ENCODE measurements around the gene ZFYVE21. TPM values are rescaled to one million over a fixed set of nuclear protein-coding genes. Genes with fewer than 3 reads are reported as not detected.

ZFYVE21 gene
- total RNA-seq, 1 experiment from 2014 or later = 66.2 TPM

GRCh38 chr14:103711516-103712431, 3.8 kb upstream of the ZFYVE21 start:
- Mint-ChIP-seq H3K36me3 (ENCODE audit: insufficient read depth, unreplicated experiment) (peaks cover 60% of the 10 kb centered on the region), H3K27me3 (ENCODE audit: insufficient read depth, unreplicated experiment) (no peaks in the 10 kb centered on the region), H3K27ac (ENCODE audit: unreplicated experiment) (no peak overlapping the region), H3K4me1 (ENCODE audit: low read depth, unreplicated experiment) (no peaks in the 10 kb centered on the region), H3K4me3 (ENCODE audit: unreplicated experiment) (no peak overlapping the region), H3K9me3 (ENCODE audit: unreplicated experiment) (no peaks in the 10 kb centered on the region)
- H3K9me3 ChIP-seq = no peaks in the 10 kb centered on the region
- no peak for TF ChIP-seq CTCF (IDR thresholded peaks at IDR 0.05; ENCODE audit: insufficient read depth in 1 of 2, low read depth in 1 of 2, low read length in 1 of 2, severe bottlenecking in 1 of 2, unreplicated experiment in 1 of 2)
- no peaks in the 10 kb centered on the region; the same call in 1 of the 2 replicates for H3K36me3 ChIP-seq (ENCODE audit: control insufficient read depth, insufficient read depth, low read length)
- no peak overlapping the region for H3K4me3 ChIP-seq (ENCODE audit: low read depth, low read length)
- CTCF ChIA-PET = no interaction called here
- POLR2A ChIA-PET = no interaction called here
- no peaks in the 10 kb centered on the region for H3K27me3 ChIP-seq (replicated peaks; ENCODE audit: control insufficient read depth, insufficient read depth, low read length)
- no peak for DNase-seq
- peaks cover 5% of the 10 kb centered on the region; the same call in 1 of the 2 replicates for H3K4me1 ChIP-seq
- no TSS peak for BruUV-seq (replicated peaks)
- intact Hi-C loops (cut with micrococcal nuclease; ENCODE audit: unreplicated experiment) = no loop called here

GRCh38 chr14:103712633-103713247, 2.9 kb upstream of the ZFYVE21 start:
- no peak for DNase-seq
- H3K36me3 ChIP-seq (ENCODE audit: control insufficient read depth, insufficient read depth, low read length) = no peaks in the 10 kb centered on the region; the same call in 1 of the 2 replicates
- no peak overlapping the region for H3K4me3 ChIP-seq (ENCODE audit: low read depth, low read length)
- peaks cover 7% of the 10 kb centered on the region for H3K4me1 Mint-ChIP-seq (ENCODE audit: low read depth, unreplicated experiment)
- no TSS peak for BruUV-seq (replicated peaks)
- peaks cover 60% of the 10 kb centered on the region for H3K36me3 Mint-ChIP-seq (ENCODE audit: insufficient read depth, unreplicated experiment)
- no peak overlapping the region for H3K27ac Mint-ChIP-seq (ENCODE audit: unreplicated experiment)
- CTCF ChIA-PET = no interaction called here
- no peak overlapping the region for H3K4me3 Mint-ChIP-seq (ENCODE audit: unreplicated experiment)
- no peaks in the 10 kb centered on the region for H3K27me3 Mint-ChIP-seq (ENCODE audit: insufficient read depth, unreplicated experiment)
- no peaks in the 10 kb centered on the region for H3K9me3 Mint-ChIP-seq (ENCODE audit: unreplicated experiment)
- POLR2A ChIA-PET = no interaction called here
- H3K9me3 ChIP-seq = no peaks in the 10 kb centered on the region
- H3K4me1 ChIP-seq = peaks cover 5% of the 10 kb centered on the region; the same call in 1 of the 2 replicates
- intact Hi-C loops (cut with micrococcal nuclease; ENCODE audit: unreplicated experiment) = no loop called here
- H3K27me3 ChIP-seq (replicated peaks; ENCODE audit: control insufficient read depth, insufficient read depth, low read length) = no peaks in the 10 kb centered on the region
- no peak for TF ChIP-seq CTCF (IDR thresholded peaks at IDR 0.05; ENCODE audit: insufficient read depth in 1 of 2, low read depth in 1 of 2, low read length in 1 of 2, severe bottlenecking in 1 of 2, unreplicated experiment in 1 of 2)

GRCh38 chr14:103713304-103714062, 2.1 kb upstream of the ZFYVE21 start:
- CTCF ChIA-PET = no interaction called here
- H3K27me3 ChIP-seq (replicated peaks; ENCODE audit: control insufficient read depth, insufficient read depth, low read length) = no peaks in the 10 kb centered on the region
- H3K4me3 Mint-ChIP-seq (ENCODE audit: unreplicated experiment) = peak overlapping the region; percentile 98
- no TSS peak for BruUV-seq (replicated peaks)
- H3K4me1 Mint-ChIP-seq (ENCODE audit: low read depth, unreplicated experiment) = peaks cover 9% of the 10 kb centered on the region
- H3K36me3 ChIP-seq (ENCODE audit: control insufficient read depth, insufficient read depth, low read length) = no peaks in the 10 kb centered on the region
- H3K4me1 ChIP-seq = peaks cover 5% of the 10 kb centered on the region; the same call in 1 of the 2 replicates
- POLR2A ChIA-PET = no interaction called here
- no peaks in the 10 kb centered on the region for H3K9me3 ChIP-seq
- no peak for TF ChIP-seq CTCF (IDR thresholded peaks at IDR 0.05; ENCODE audit: insufficient read depth in 1 of 2, low read depth in 1 of 2, low read length in 1 of 2, severe bottlenecking in 1 of 2, unreplicated experiment in 1 of 2)
- H3K9me3 Mint-ChIP-seq (ENCODE audit: unreplicated experiment) = no peaks in the 10 kb centered on the region
- no peak for DNase-seq
- no peak overlapping the region for H3K27ac Mint-ChIP-seq (ENCODE audit: unreplicated experiment)
- H3K4me3 ChIP-seq (ENCODE audit: low read depth, low read length) = no peak overlapping the region
- peaks cover 53% of the 10 kb centered on the region for H3K36me3 Mint-ChIP-seq (ENCODE audit: insufficient read depth, unreplicated experiment)
- no peaks in the 10 kb centered on the region for H3K27me3 Mint-ChIP-seq (ENCODE audit: insufficient read depth, unreplicated experiment)
- intact Hi-C loops (cut with micrococcal nuclease; ENCODE audit: unreplicated experiment) = no loop called here

Measured in Caco-2 (cell line).